ENCODE results near the gene AGXT.

The AGXT gene

GRCh38 chr2:240914645-240915525 is 46.3 kb downstream of the AGXT start:
- in situ Hi-C loops (cut with HindIII; ENCODE audit: low pct_unique_long_range_greater_than_20kb, low sequenced_read_pairs), result no loop called here
- no peak for DNase-seq (ENCODE audit: low read depth in 1 of 2, low spot score in 1 of 2)
- TF ChIP-seq JUND (IDR thresholded peaks at IDR 0.05; ENCODE audit: low read depth), result no peak

DNA sequence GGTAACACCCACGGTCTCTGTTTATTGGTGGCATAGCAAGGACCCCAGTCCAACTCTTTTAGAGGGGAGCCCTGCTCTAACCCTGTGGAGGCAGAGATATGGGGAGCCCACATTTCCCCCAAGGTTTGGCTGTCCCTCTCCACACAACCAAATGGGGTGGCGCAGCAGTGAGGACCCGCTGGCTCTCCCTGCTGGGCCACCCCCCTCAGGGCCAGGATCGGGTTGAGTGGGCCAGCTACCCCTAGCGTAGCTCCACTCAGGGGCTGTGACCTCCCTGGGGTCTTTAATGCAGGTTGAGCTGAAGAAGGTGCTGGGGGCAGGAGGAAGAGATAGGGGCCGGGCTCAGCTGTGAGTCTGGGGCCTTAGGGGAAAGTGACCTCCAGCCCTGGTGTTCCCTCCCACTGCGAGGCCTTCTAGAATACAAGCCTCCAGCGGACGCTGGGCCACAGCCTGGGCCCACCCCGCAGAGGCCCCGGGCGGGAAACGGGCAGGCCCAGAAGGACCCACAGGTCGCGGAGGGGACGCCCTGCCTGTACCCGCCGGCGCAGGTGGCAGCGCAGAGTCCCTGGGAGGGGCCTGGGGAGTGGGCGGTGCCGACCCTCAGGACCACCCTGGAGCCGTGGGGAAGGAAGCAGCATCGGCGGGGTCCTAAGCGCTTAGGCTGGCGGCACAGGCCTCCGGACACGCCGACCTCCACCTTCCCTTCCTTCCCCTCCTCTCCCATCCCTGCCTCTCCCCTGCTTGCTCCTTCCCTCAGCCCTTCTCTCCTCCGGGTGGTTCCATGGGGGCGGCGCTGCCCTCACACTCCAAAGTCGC is 47.1 kb downstream of the AGXT start:
- in situ Hi-C loops (cut with HindIII; ENCODE audit: low pct_unique_long_range_greater_than_20kb, low sequenced_read_pairs), result no loop called here
- DNase-seq (ENCODE audit: low read depth in 1 of 2, low spot score in 1 of 2), result no peak
- TF ChIP-seq JUND (IDR thresholded peaks at IDR 0.05; ENCODE audit: low read depth), result no peak

- no peak for TF ChIP-seq JUND (IDR thresholded peaks at IDR 0.05; ENCODE audit: low read depth)
- in situ Hi-C loops (cut with HindIII; ENCODE audit: low pct_unique_long_range_greater_than_20kb, low sequenced_read_pairs), result no loop called here
- DNase-seq (ENCODE audit: low read depth in 1 of 2, low spot score in 1 of 2), result no peak
These were observed 48.0 kb downstream of the AGXT start for GRCh38 chr2:240916571-240917008.

DNA sequence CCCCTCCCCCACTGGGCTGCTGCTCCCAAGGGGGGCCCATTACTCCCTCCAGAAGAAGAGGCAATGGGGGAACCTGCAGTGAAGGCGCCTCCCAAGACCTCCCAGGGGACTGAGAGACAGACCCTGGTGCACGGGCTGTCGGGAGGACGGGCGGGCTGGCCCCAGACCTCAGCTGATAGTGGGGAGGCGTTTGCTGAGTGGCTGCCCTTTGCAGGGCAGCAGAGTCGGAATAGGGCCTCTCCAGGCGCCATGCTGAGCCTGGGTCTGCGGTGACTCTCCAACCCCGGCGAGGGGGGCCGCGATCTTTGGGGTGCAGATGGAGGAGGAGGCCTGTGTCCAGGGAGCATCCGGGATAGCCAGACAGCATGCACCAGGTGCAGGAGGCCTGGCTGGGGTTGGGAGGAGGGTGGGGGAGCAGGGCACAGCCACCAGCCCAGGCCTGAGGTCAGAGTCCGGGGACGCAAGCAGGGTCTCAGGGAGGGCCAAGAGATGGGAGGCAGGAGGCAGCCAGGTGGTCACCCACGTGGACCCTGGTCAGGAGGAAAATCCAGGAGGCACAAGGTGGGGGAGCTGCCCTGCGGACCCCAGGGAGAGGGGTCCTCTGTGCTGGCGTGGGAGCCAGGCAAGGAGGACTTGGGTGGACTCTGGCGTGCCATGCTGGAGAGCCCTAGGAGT is 48.5 kb downstream of the AGXT start:
- no peak for TF ChIP-seq JUND (IDR thresholded peaks at IDR 0.05; ENCODE audit: low read depth)
- in situ Hi-C loops (cut with HindIII; ENCODE audit: low pct_unique_long_range_greater_than_20kb, low sequenced_read_pairs), result no loop called here

DNA sequence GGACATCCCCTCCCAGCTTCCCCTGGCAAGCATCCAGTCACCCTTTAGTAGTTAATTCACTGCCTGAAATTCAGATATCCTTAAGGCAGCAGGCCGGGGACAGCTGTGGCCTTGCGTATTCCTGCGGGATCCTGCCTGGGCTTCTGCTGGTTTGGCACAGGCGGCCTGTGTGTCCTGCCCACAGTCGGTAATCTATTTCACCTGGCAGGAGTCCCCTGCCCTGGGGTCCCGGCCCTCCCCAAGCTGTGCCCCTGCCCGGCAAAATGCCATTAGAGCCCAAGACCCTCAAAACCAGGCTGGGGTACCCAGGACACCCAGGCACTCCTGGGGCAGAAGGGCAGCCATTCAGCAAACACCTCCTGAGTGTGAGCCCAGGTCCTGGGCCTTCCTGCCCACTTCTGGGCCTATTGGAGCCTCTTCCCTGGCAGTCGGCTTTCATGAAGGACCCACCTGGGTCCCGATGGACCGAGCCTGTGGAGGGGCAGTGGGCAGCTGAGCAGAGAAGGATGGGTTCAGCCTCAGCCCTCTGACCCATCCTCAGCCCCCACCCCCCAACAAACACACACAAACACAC is 49.1 kb downstream of the AGXT start:
- in situ Hi-C loops (cut with HindIII; ENCODE audit: low pct_unique_long_range_greater_than_20kb, low sequenced_read_pairs), result no loop called here
- no peak for TF ChIP-seq JUND (IDR thresholded peaks at IDR 0.05; ENCODE audit: low read depth)
- DNase-seq (ENCODE audit: low read depth in 1 of 2, low spot score in 1 of 2), result no peak

More for the DNA sequence above, 48.5 kb downstream of the AGXT start:
- DNase-seq (ENCODE audit: low read depth in 1 of 2, low spot score in 1 of 2), result no peak

DNA sequence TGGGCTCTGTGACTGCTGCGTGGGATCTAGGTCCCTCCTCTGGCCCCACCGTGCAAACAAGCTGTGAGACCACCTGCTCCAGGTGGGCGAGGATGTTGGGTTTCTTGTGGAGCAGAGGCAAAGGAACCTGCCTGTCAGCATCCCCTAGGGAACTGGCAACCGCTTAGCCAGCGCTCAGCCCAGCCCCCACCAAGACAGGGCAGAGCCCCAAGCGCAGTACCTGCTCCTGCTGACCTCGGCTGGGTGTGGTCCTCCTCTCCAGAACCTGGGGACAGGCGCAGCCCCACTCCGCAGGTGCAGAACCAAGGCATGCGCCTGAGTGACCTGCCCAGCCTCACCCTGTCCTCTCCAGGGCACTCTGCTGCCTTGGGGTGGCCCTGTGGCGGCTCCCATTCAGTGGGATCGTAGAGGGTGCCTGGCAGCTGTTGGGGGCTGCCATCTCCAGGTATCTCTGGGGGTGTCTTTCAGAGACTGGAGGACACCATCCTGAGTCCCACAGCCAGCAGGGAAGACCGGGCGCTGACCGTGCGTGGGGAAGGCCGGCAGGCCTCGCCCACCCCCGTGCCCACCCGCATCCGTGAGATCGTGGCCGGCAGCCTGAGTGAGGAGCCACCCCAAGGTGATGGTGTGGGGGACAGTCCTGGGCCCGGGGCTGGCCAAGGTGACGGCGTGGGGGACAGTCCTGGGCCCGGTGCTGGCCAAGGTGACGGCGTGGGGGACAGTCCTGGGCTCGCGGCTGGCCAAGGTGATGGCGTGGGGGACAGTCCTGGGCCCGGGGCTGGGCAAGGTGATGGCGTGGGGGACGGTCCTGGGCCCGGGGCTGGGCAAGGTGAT is 49.9 kb downstream of the AGXT start:
- no peak for DNase-seq (ENCODE audit: low read depth in 1 of 2, low spot score in 1 of 2)

GRCh38 chr2:240919161-240919781 is 50.6 kb downstream of the AGXT start:
- in situ Hi-C loops (cut with HindIII; ENCODE audit: low pct_unique_long_range_greater_than_20kb, low sequenced_read_pairs), result no loop called here
- DNase-seq (ENCODE audit: low read depth in 1 of 2, low spot score in 1 of 2), result no peak
- TF ChIP-seq JUND (IDR thresholded peaks at IDR 0.05; ENCODE audit: low read depth), result no peak

More for the DNA sequence above, 49.9 kb downstream of the AGXT start:
- in situ Hi-C loops (cut with HindIII; ENCODE audit: low pct_unique_long_range_greater_than_20kb, low sequenced_read_pairs), result no loop called here
- no peak for TF ChIP-seq JUND (IDR thresholded peaks at IDR 0.05; ENCODE audit: low read depth)

DNA sequence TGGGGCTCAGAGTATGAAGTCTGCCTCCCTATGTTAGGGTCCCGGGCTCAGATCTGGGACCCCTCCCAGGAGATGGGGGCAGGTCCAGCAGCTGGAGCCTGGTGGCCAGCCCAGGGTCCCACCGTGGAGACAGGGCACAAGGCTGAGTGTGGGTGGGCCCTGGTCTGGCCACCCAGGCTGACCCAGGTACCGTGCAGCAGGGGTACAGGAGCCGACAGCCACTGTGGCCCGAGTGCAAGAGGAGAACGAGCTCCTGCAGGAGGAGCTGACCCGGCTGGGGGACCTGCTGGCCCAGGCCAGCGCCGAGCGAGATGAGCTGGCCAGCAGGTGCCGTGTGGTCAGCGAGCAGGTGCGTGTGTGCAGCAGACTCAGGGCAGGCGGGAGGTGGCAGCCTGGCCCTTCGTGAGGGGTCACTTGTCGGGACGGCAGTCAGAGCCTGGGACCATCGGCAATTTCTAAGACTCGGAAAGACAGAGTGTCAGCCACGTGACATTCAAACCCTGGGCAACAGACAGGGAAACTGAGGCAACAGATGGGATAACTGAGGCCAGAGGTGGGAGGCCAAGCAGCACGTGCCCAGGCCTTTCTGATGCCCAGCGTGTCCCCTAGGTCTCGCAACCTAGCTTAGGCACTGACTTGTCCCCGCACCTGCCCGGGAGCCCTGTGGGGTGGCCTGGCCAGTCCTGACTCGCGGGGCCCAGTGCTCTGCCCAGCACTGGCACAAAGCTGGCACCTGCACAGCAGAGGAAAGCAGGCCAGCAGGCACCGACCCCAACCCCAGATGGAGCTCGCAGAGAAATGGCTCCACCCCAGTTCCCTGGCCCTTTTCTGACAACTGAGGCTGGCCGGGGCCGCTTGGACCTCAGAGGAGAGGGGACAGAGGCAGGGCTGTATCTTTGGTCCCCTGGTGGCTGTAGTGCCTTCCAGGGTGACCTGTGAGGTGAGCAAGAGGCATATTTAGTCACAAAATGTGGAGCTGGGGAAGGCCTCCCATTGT is 51.5 kb downstream of the AGXT start:
- no peak for TF ChIP-seq JUND (IDR thresholded peaks at IDR 0.05; ENCODE audit: low read depth)
- in situ Hi-C loops (cut with HindIII; ENCODE audit: low pct_unique_long_range_greater_than_20kb, low sequenced_read_pairs), result no loop called here
- no peak for DNase-seq (ENCODE audit: low read depth in 1 of 2, low spot score in 1 of 2)

- DNase-seq (ENCODE audit: low read depth in 1 of 2, low spot score in 1 of 2), result no peak
- in situ Hi-C loops (cut with HindIII; ENCODE audit: low pct_unique_long_range_greater_than_20kb, low sequenced_read_pairs), result no loop called here
- no peak for TF ChIP-seq JUND (IDR thresholded peaks at IDR 0.05; ENCODE audit: low read depth)
These were observed 52.2 kb downstream of the AGXT start for GRCh38 chr2:240920783-240921231.

GRCh38 chr2:240921311-240921994 is 52.8 kb downstream of the AGXT start:
- TF ChIP-seq JUND (IDR thresholded peaks at IDR 0.05; ENCODE audit: low read depth), result no peak
- in situ Hi-C loops (cut with HindIII; ENCODE audit: low pct_unique_long_range_greater_than_20kb, low sequenced_read_pairs), result no loop called here
- DNase-seq (ENCODE audit: low read depth in 1 of 2, low spot score in 1 of 2), result no peak
